Testis (tissue), 3 donors: ENCODE measurements around the gene CELA3A. TPM values are rescaled to one million over a fixed set of nuclear protein-coding genes. Genes with fewer than 3 reads are reported as not detected.

ENCODE experiments used
- DNase-seq: peaks from one replicate; pipeline ENCODE4 v3.0.0-alpha.2; 2019
- H3K27ac ChIP-seq, 2 donors: fragments of 200-600 bp; sonication (generic); one replicate each; pipeline ENCODE4 v1.5.1; 2019
- H3K27me3 ChIP-seq: fragments of 200-600 bp; sonication (generic); one replicate; pipeline ENCODE4 v1.5.1; 2019
- H3K36me3 ChIP-seq: fragments of 200-600 bp; sonication (generic); one replicate; pipeline ENCODE4 v1.5.1; 2017; ENCODE audit warnings: low read depth; ENCODE audit errors: missing control alignments
- H3K4me1 ChIP-seq: fragments of 200-600 bp; sonication (generic); one replicate; pipeline ENCODE4 v1.5.1; 2019
- H3K4me3 ChIP-seq, 2 donors: fragments of 200-600 bp; sonication (generic); one replicate each; pipeline ENCODE4 v1.5.1; 2017 to 2019
- H3K9me3 ChIP-seq: fragments of 200-600 bp; sonication (generic); one replicate; pipeline ENCODE4 v1.5.1; 2017
- POLR2A ChIP-seq: fragments of 450-650 bp; IDR thresholded peaks from one replicate; pipeline ENCODE4 v1.6.1; 2017; ENCODE audit warnings: antibody characterized with exemption, mild to moderate bottlenecking, moderate library complexity
- WGBS, 2 donors: methylation state at CpG; one replicate each; pipeline ENCODE4 v1.1.5; 2018; 5-methylcytosine and 5-hydroxymethylcytosine counted together
- intact Hi-C: fragments of 100-400 bp; cut with DNase I; formaldehyde crosslinking; loops from one replicate; pipeline ENCODE4 v1.15.1; 2023; ENCODE audit warnings: low total_unique reads
- polyA plus RNA-seq: library from polyadenylated mRNA; stranded (reverse); fragments of 350-450 nt; fragmentation: Illumina TruSeq; extraction: RNeasy Lipid Tissue Mini Kit (QIAGEN cat#74804); gene quantifications from one replicate; pipeline ENCODE4 v1.2.3, GENCODE V29; 2014; ENCODE audit warnings: low read depth, low replicate concordance; ENCODE audit not compliant: insufficient read depth
- small RNA-seq, 2 donors: library from RNA; depleted of rRNA; stranded (forward); fragments of <200 nt; gene quantifications; one replicate each; pipeline ENCODE3, GENCODE V24; 2016
- total RNA-seq, 2 donors: library from RNA; depleted of rRNA; stranded (reverse); fragments of >200 nt; gene quantifications; one replicate each; pipeline ENCODE4 v1.2.3, GENCODE V29; 2016
- TF ChIP-seq, protein P1 (sequence below), 3 experiments: fragments of 450-650 bp in 2 of 3; fragments of 200-600 bp in 1 of 3; sonication (generic) in 1 of 3; IDR thresholded peaks; one replicate each; pipeline ENCODE4 v1.5.1; 2016 to 2019; ENCODE audit warnings: antibody characterized with exemption in 3 of 3, mild to moderate bottlenecking in 2 of 3, moderate library complexity in 1 of 3

Gene CELA3A
- total and polyA plus RNA-seq, 3 donors from 2014 or later, result not detected

DNA sequence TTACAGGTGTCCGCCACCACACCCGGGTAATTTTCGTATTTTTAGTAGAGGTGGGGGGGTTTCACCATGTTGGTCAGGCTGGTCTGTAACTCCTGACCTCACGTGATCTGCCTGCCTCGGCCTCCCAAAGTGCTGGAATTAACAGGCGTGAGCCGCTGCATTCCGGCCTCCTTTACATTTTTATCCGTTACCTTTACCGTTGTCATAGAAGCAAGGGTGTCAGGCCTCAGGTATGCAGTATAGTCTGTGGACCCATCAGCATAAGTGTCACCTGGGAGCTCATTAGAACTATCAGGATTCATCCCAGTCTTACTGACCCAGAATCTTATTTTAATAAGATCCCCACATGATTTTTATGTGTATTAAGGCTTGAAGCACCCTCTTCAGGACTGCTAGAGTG is 56.4 kb downstream of the CELA3A start:
- TF ChIP-seq, protein P1, sequence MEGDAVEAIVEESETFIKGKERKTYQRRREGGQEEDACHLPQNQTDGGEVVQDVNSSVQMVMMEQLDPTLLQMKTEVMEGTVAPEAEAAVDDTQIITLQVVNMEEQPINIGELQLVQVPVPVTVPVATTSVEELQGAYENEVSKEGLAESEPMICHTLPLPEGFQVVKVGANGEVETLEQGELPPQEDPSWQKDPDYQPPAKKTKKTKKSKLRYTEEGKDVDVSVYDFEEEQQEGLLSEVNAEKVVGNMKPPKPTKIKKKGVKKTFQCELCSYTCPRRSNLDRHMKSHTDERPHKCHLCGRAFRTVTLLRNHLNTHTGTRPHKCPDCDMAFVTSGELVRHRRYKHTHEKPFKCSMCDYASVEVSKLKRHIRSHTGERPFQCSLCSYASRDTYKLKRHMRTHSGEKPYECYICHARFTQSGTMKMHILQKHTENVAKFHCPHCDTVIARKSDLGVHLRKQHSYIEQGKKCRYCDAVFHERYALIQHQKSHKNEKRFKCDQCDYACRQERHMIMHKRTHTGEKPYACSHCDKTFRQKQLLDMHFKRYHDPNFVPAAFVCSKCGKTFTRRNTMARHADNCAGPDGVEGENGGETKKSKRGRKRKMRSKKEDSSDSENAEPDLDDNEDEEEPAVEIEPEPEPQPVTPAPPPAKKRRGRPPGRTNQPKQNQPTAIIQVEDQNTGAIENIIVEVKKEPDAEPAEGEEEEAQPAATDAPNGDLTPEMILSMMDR (IDR thresholded peaks at IDR 0.05), result no peak
- TF ChIP-seq POLR2A, result no peak
- Histone ChIP-seq H3K27ac (no peak overlapping the region), H3K36me3 (no peaks in the 10 kb centered on the region), H3K4me3 (no peak overlapping the region), H3K4me1 (peaks cover 40% of the 10 kb centered on the region), H3K27me3 (no peaks in the 10 kb centered on the region), H3K9me3 (no peaks in the 10 kb centered on the region)
- 76 to 87% methylated on average over 10 of the region's 10 CpGs for WGBS, 2 donors
- no peak for DNase-seq
- intact Hi-C loops, result no loop called here

Small RNA genes lying within 50 kb of the gene (small RNA-seq; reads per million reads assigned to genes)
- gene RN7SL186P, result 0 reads per million in 2 donors
- 0 reads per million in 2 donors for gene RN7SL386P
- gene RNU6-1022P, result 0 reads per million in 2 donors
- 0 reads per million in 2 donors for gene RNU6-776P

Other genes with a start within 250 kb of the CELA3A start
- 10 to 100 TPM; 63.0 to 66.2 TPM for gene USP48, start 218.5 kb upstream of the CELA3A start, total RNA-seq
- 33.3 TPM for gene USP48, start 218.5 kb upstream of the CELA3A start, polyA plus RNA-seq
- gene LDLRAD2, start 189.4 kb upstream of the CELA3A start, total RNA-seq, result 1 to 10 TPM; 1.9 TPM
- 1.3 TPM for gene LDLRAD2, start 189.4 kb upstream of the CELA3A start, polyA plus RNA-seq
- 10 to 100 TPM; 51.8 to 54.2 TPM for gene HSPG2, start 64.3 kb upstream of the CELA3A start, total RNA-seq
- gene HSPG2, start 64.3 kb upstream of the CELA3A start, polyA plus RNA-seq, result 72.1 TPM
- under 1 TPM in 1 of 2 donors, not detected in 1; 0.63 TPM for gene CELA3B, start 24.6 kb upstream of the CELA3A start, total RNA-seq
- 0.34 TPM for gene CELA3B, start 24.6 kb upstream of the CELA3A start, polyA plus RNA-seq
- gene CDC42, start 51.1 kb downstream of the CELA3A start, total RNA-seq, result 100 to 1,000 TPM; 139 to 147 TPM
- 152 TPM for gene CDC42, start 51.1 kb downstream of the CELA3A start, polyA plus RNA-seq
- under 1 TPM; 0.55 to 0.74 TPM for gene WNT4, start 141.4 kb downstream of the CELA3A start, total RNA-seq
- gene WNT4, start 141.4 kb downstream of the CELA3A start, polyA plus RNA-seq, result 3.2 TPM